HepG2 (cell line): ENCODE measurements around the gene ELFN1. TPM values are rescaled to one million over a fixed set of nuclear protein-coding genes. Genes with fewer than 3 reads are reported as not detected.
A peak's percentile ranks its signal among the peaks of the same experiment; 100 is the strongest.

ENCODE experiments used
- MAF1 ChIP-seq: sonication (generic); formaldehyde crosslinking; IDR thresholded peaks from 2 replicates; pipeline ENCODE4 v1.5.0; 2020; ENCODE audit warnings: missing genetic modification reagents, borderline replicate concordance
- MEIS1 ChIP-seq: sonication (generic); formaldehyde crosslinking; IDR thresholded peaks from 2 replicates; pipeline ENCODE4 v1.9.0; 2021; ENCODE audit warnings: mild to moderate bottlenecking, missing genetic modification reagents, moderate library complexity, borderline replicate concordance
- NRL ChIP-seq: sonication (generic); formaldehyde crosslinking; IDR thresholded peaks from 2 replicates; pipeline ENCODE4 v1.5.0; 2020; ENCODE audit warnings: missing genetic modification reagents, mild to moderate bottlenecking, moderate library complexity, borderline replicate concordance
- ZNF878 ChIP-seq: sonication (generic); formaldehyde crosslinking; IDR thresholded peaks from 2 replicates; pipeline ENCODE4 v1.8.1; 2023; ENCODE audit warnings: mild to moderate bottlenecking, missing genetic modification reagents, moderate library complexity
- polyA plus RNA-seq, 8 experiments: library from polyadenylated mRNA; depleted of rRNA in 3 of 8; stranded (reverse) in 7 of 8; unstranded in 1 of 8; fragments of >200 nt; fragmentation: Illumina TruSeq in 4 of 8; extraction: Trizol in 4 of 8; gene quantifications; 2 replicates each; pipeline versions ENCODE4 v1.2.1 to v1.2.3, GENCODE V29; 2011 to 2016; ENCODE audit warnings: low read depth in 4 of 8, missing spikeins in 1 of 8, mixed read lengths in 1 of 8; ENCODE audit not compliant: insufficient read depth in 1 of 8
- total RNA-seq, 5 experiments: library from RNA; depleted of rRNA; stranded (reverse); fragments of >200 nt; fragmentation: Illumina TruSeq; extraction: Trizol; gene quantifications; 2 replicates each; pipeline ENCODE4 v1.2.3, GENCODE V29; 2016; ENCODE audit warnings: low read depth in 1 of 5
- TF ChIP-seq, protein P1 (sequence below): sonication (generic); formaldehyde crosslinking; IDR thresholded peaks from 2 replicates; pipeline ENCODE4 v1.8.0; 2023; ENCODE audit warnings: mild to moderate bottlenecking, missing genetic modification reagents
- TF ChIP-seq, protein P2 (sequence below): sonication (generic); formaldehyde crosslinking; IDR thresholded peaks from 2 replicates; pipeline ENCODE4 v1.4.0; 2020; ENCODE audit warnings: mild to moderate bottlenecking, low read depth, missing genetic modification reagents
- TF ChIP-seq, protein P3 (sequence below): sonication (generic); formaldehyde crosslinking; IDR thresholded peaks from 2 replicates; pipeline ENCODE4 v1.9.0; 2022; ENCODE audit warnings: missing genetic modification reagents, mild to moderate bottlenecking, borderline replicate concordance
- TF ChIP-seq, protein P4 (sequence below): sonication (generic); formaldehyde crosslinking; IDR thresholded peaks from 2 replicates; pipeline ENCODE4 v1.4.0; 2020; ENCODE audit warnings: missing genetic modification reagents, borderline replicate concordance
- TF ChIP-seq, protein P5 (sequence below): sonication (generic); formaldehyde crosslinking; IDR thresholded peaks from 2 replicates; pipeline ENCODE4 v1.8.1; 2023; ENCODE audit warnings: mild to moderate bottlenecking, missing genetic modification reagents, borderline replicate concordance
- TF ChIP-seq, protein P6 (sequence below): sonication (generic); formaldehyde crosslinking; conservative IDR thresholded peaks from 2 replicates; pipeline ENCODE4 v1.8.0; 2022; ENCODE audit warnings: low read depth, missing genetic modification reagents

The ELFN1 gene
- total and polyA plus RNA-seq, 2 of the 13 experiments (the other 11 are each of a cell fraction or from before 2014, with no cell fraction given) = 0.13 to 0.18 TPM

DNA sequence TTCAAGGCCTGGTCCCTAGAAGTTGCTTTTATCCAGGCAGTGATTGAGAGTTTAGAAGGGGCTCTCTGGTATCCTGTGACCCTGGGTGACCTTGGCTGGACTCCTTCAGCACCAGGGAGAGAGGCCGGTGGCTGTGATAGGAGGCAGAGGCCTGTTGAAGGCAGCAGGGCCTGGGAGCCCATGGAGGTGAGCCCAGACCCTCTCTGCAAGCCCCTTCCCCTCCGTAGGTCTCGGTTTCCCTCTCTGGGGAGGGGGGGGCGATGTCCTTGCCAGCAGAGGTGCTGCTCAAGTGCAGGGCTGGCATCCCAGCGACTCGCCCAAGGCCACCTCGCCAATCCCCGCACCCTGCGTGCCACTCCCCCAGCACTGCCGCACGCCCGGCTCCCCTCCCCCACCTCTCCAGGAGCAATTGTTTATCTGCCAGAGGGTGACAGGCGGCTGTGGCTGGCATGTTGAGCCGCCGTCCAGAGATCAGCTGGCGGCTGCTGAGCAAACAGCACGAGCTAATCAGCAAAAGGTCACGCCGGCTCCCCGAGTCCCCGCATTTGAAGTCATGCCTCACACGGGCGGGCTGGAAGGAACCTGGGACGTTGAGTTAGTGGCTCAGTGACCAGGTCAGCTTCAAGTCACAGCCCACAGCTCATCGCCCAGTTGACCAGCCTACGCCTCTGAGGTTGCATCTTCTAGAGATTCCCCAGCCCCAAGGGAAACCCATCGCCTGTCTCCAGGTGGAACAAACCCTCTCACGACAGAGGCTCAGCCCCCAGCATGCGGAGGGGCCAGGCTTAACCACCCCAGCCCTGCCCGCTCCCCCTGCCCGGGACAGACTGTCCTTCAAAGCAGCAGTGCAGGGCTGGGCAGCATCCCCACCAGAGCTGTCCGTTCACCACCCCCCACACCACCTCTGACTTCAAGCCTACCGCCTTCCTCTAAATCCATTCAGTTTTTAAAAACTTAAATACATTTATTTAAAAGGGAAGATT, 43.7 kb downstream of the ELFN1 start (continued):
- TF ChIP-seq, protein P1, sequence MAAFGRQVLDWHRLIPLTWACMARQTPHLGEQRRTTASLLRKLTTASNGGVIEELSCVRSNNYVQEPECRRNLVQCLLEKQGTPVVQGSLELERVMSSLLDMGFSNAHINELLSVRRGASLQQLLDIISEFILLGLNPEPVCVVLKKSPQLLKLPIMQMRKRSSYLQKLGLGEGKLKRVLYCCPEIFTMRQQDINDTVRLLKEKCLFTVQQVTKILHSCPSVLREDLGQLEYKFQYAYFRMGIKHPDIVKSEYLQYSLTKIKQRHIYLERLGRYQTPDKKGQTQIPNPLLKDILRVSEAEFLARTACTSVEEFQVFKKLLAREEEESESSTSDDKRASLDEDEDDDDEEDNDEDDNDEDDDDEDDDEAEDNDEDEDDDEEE (CRISPR knock-in tag) = peak; percentile 90
- TF ChIP-seq MEIS1 (CRISPR knock-in tag) (peak; percentile 98), ZNF878 (peak; percentile 88; the same call in 1 of the 2 replicates), NRL (CRISPR knock-in tag) (peak; percentile 89; the same call in 1 of the 2 replicates), MAF1 (CRISPR knock-in tag) (peak; percentile 68; the same call in 1 of the 2 replicates)
- TF ChIP-seq, protein P2, sequence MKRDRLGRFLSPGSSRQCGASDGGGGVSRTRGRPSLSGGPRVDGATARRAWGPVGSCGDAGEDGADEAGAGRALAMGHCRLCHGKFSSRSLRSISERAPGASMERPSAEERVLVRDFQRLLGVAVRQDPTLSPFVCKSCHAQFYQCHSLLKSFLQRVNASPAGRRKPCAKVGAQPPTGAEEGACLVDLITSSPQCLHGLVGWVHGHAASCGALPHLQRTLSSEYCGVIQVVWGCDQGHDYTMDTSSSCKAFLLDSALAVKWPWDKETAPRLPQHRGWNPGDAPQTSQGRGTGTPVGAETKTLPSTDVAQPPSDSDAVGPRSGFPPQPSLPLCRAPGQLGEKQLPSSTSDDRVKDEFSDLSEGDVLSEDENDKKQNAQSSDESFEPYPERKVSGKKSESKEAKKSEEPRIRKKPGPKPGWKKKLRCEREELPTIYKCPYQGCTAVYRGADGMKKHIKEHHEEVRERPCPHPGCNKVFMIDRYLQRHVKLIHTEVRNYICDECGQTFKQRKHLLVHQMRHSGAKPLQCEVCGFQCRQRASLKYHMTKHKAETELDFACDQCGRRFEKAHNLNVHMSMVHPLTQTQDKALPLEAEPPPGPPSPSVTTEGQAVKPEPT (CRISPR knock-in tag) = no peak; the same call in 1 of the 2 replicates
- TF ChIP-seq, protein P3, sequence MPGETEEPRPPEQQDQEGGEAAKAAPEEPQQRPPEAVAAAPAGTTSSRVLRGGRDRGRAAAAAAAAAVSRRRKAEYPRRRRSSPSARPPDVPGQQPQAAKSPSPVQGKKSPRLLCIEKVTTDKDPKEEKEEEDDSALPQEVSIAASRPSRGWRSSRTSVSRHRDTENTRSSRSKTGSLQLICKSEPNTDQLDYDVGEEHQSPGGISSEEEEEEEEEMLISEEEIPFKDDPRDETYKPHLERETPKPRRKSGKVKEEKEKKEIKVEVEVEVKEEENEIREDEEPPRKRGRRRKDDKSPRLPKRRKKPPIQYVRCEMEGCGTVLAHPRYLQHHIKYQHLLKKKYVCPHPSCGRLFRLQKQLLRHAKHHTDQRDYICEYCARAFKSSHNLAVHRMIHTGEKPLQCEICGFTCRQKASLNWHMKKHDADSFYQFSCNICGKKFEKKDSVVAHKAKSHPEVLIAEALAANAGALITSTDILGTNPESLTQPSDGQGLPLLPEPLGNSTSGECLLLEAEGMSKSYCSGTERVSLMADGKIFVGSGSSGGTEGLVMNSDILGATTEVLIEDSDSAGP (CRISPR knock-in tag) = peak; percentile 96
- TF ChIP-seq, protein P4, sequence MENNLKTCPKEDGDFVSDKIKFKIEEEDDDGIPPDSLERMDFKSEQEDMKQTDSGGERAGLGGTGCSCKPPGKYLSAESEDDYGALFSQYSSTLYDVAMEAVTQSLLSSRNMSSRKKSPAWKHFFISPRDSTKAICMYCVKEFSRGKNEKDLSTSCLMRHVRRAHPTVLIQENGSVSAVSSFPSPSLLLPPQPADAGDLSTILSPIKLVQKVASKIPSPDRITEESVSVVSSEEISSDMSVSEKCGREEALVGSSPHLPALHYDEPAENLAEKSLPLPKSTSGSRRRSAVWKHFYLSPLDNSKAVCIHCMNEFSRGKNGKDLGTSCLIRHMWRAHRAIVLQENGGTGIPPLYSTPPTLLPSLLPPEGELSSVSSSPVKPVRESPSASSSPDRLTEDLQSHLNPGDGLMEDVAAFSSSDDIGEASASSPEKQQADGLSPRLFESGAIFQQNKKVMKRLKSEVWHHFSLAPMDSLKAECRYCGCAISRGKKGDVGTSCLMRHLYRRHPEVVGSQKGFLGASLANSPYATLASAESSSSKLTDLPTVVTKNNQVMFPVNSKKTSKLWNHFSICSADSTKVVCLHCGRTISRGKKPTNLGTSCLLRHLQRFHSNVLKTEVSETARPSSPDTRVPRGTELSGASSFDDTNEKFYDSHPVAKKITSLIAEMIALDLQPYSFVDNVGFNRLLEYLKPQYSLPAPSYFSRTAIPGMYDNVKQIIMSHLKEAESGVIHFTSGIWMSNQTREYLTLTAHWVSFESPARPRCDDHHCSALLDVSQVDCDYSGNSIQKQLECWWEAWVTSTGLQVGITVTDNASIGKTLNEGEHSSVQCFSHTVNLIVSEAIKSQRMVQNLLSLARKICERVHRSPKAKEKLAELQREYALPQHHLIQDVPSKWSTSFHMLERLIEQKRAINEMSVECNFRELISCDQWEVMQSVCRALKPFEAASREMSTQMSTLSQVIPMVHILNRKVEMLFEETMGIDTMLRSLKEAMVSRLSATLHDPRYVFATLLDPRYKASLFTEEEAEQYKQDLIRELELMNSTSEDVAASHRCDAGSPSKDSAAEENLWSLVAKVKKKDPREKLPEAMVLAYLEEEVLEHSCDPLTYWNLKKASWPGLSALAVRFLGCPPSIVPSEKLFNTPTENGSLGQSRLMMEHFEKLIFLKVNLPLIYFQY (CRISPR knock-in tag) = no peak
- TF ChIP-seq, protein P5, sequence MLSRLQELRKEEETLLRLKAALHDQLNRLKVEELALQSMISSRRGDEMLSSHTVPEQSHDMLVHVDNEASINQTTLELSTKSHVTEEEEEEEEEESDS (CRISPR knock-in tag) = peak; percentile 95; the same call in 1 of the 2 replicates
- TF ChIP-seq, protein P6, sequence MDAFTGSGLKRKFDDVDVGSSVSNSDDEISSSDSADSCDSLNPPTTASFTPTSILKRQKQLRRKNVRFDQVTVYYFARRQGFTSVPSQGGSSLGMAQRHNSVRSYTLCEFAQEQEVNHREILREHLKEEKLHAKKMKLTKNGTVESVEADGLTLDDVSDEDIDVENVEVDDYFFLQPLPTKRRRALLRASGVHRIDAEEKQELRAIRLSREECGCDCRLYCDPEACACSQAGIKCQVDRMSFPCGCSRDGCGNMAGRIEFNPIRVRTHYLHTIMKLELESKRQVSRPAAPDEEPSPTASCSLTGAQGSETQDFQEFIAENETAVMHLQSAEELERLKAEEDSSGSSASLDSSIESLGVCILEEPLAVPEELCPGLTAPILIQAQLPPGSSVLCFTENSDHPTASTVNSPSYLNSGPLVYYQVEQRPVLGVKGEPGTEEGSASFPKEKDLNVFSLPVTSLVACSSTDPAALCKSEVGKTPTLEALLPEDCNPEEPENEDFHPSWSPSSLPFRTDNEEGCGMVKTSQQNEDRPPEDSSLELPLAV (CRISPR knock-in tag) = 0 out of 2 replicates have a peak, but pooled peaks have one; percentile 33
